HUDEP-2 (cell line): ENCODE results near the gene CSMD2.

ENCODE experiments used
- DNase-seq, 76 experiments: peaks; one replicate each; lab custom pipeline; 2025; ENCODE audit not compliant: unreplicated experiment in 76 of 76; lab: John Stamatoyannopoulos, UW

Gene CSMD2

GRCh38 chr1:33477451-33477850 is 687.6 kb downstream of the CSMD2 start:
- DNase-seq = no peak

DNA sequence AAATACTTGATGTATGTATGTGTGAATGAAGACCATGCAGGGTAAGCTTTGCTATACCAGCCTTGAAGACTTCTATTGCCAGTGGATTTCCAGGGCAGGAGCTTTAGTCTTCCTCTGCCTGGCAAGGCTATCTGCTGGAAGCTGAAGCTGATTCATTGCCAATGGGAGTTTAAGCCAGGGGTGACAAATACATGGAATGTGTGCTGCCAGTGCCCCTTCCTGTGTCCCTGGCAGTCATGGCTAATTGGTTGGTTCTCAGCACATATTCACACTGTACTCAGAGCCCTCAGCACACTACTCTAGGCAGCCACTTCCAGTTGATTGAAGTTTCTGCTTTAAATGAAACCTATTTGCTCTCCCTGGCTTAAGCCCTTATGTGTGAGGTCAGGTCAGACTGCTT is 691.1 kb downstream of the CSMD2 start:
- DNase-seq = no peak

- peak in 75 of 76 experiments; percentile 33 to 98 (median 94) for DNase-seq
Measured at GRCh38 chr1:33472269-33472980, 692.6 kb downstream of the CSMD2 start, which contains the start of gene ZSCAN20. ZSCAN20 (plus strand) TSS chr1:33472645; CDS start chr1:33479289, 6,644 bp downstream.

- DNase-seq = no peak
Measured at GRCh38 chr1:33471416-33471815, 693.6 kb downstream of the CSMD2 start.

GRCh38 chr1:33470495-33471012 is 694.5 kb downstream of the CSMD2 start:
- peak in 53 of 76 experiments; percentile 5 to 60 (median 25) for DNase-seq

DNA sequence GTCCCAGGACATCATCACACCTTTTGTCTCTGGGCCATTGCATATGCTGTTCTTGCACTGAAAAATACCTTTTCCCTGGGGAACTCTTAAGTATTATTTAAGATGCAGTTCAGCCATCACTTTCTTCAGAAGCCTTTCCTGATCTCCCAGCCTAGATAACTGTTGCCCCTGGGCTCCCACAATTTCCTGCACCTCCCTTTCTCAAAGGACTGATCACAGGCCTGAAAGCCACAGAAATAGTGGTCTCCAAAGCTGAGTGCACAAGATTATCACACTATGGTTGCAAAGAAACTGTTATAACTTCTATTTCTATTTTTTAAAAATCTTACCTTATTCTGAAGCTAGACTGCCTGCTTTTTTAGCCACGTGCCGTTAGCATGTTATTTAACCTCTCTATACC is 695.3 kb downstream of the CSMD2 start:
- no peak for DNase-seq

- DNase-seq = no peak
Measured at GRCh38 chr1:33468967-33469366, 696.1 kb downstream of the CSMD2 start.

DNA sequence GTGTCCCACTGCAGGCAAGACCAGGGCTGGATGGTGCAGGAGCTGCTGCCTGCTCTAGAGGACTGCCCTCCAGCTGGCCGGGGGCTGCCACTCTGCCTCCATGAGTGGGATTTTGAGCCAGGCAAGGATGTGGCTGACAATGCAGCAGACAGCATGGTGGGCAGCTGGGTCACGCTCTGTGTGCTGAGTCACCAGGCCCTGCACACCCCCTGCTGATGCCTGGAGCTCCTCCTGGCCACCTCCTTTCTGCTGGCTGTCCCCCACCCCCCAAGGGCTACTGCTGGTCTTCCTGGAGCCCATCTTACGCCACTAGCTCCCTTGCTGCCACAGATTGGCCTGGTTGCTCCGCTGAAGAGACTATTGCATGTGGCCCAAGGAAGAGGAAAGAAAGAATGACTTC is 696.5 kb downstream of the CSMD2 start:
- no peak for DNase-seq

GRCh38 chr1:33468011-33468410 is 697.0 kb downstream of the CSMD2 start:
- DNase-seq = no peak

GRCh38 chr1:33466159-33466558 is 698.9 kb downstream of the CSMD2 start:
- no peak for DNase-seq

- DNase-seq = no peak
Measured at GRCh38 chr1:33465316-33465715, 699.7 kb downstream of the CSMD2 start.

DNA sequence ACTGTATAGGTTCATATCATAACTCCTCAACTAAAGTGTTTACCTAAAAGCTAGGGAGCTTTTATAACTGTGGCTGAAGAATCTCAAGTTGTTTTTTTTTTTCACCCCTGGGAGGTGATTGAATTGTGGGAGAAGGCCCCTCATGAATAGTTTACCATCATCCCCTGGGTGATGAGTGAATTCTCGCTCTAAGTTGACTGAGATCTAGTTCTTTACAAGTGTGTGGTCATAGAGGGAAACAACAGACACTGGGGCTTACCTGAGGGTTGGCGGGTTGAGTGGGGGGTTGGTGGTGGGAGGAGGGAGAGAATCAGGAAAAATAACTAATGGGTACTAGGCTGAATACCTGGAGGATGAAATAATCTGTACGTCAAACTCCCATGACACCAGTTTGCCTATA is 700.5 kb downstream of the CSMD2 start:
- no peak for DNase-seq
